ENCODE measurements around the gene WDPCP. TPM values are rescaled to one million over a fixed set of nuclear protein-coding genes. Genes with fewer than 3 reads are reported as not detected.

Gene WDPCP
- total and polyA plus RNA-seq, 2 of the 8 experiments (the other 6 are each of a cell fraction or from before 2014, with no cell fraction given): 9.3 to 25.8 TPM

GRCh38 chr2:63104482-63104881, 483.8 kb downstream of the WDPCP start:
- Histone ChIP-seq H4K20me1 (replicated peaks in 1 of 2; ENCODE audit: control insufficient read depth in 1 of 2, insufficient read depth in 2 of 2, low read length in 2 of 2) (no peaks in the 10 kb centered on the region), H4K8ac (ENCODE audit: extremely low read depth, insufficient read depth, low read length) (no peak overlapping the region), H2AK5ac (ENCODE audit: low read depth, low read length) (no peak overlapping the region), H3K36me3 (ENCODE audit: control insufficient read depth in 2 of 4, insufficient read depth in 4 of 4, low read length in 3 of 4) (no peaks in the 10 kb centered on the region), H3K79me1 (ENCODE audit: low read depth, low read length) (no peaks in the 10 kb centered on the region), H2BK5ac (ENCODE audit: low read depth, low read length) (no peak overlapping the region), H2AFZ (ENCODE audit: low read length) (no peak overlapping the region), H3K56ac (replicated peaks; ENCODE audit: insufficient read length, low read depth, low read length) (no peak overlapping the region), H3K4me1 (replicated peaks in 1 of 4; ENCODE audit: control insufficient read depth in 3 of 4, insufficient read depth in 4 of 4, low read length in 3 of 4) (no peaks in the 10 kb centered on the region), H3K9me3 (ENCODE audit: insufficient read depth in 2 of 2, low read depth in 1 of 2, low read length in 1 of 2) (peaks cover 0 to 4% of the 10 kb centered on the region in 2 experiments; a peak in 1 of 4 replicates), H2BK15ac (ENCODE audit: low read length) (no peak overlapping the region), H3K23me2 (ENCODE audit: low read depth, low read length) (no peaks in the 10 kb centered on the region), H3K27me3 (replicated peaks in 1 of 4; ENCODE audit: control insufficient read depth in 3 of 4, extremely low read depth in 1 of 4, insufficient read depth in 3 of 4, low read length in 3 of 4) (no peaks in the 10 kb centered on the region), H3K14ac (ENCODE audit: insufficient read length) (no peak overlapping the region), H3K4me3 (ENCODE audit: extremely low read depth in 1 of 4, insufficient read depth in 2 of 4, low read depth in 3 of 4, low read length in 4 of 4) (no peak overlapping the region), H4K5ac (ENCODE audit: insufficient read length, low read depth, low read length) (no peak overlapping the region), H2BK20ac (ENCODE audit: low read length) (no peak overlapping the region), H2BK120ac (replicated peaks; ENCODE audit: low read depth, low read length) (no peak overlapping the region), H3K4me2 (ENCODE audit: insufficient read depth in 1 of 2, low read depth in 2 of 2, low read length in 2 of 2) (no peak overlapping the region), H3K9ac (replicated peaks in 1 of 4; ENCODE audit: extremely low read depth in 1 of 4, low read depth in 3 of 4, low read length in 3 of 4) (no peak overlapping the region), H2BK12ac (ENCODE audit: low read depth, low read length) (no peak overlapping the region), H3K79me2 (ENCODE audit: control insufficient read depth in 1 of 2, insufficient read depth in 2 of 2, low read length in 2 of 2) (no peaks in the 10 kb centered on the region), H3K27ac (ENCODE audit: low read depth, low read length) (no peak overlapping the region), H3K23ac (ENCODE audit: insufficient read length) (no peak overlapping the region), H3K18ac (ENCODE audit: extremely low read depth, low read length) (no peak overlapping the region), H4K91ac (replicated peaks; ENCODE audit: insufficient read length, low read length) (no peak overlapping the region), H3K4ac (replicated peaks; ENCODE audit: insufficient read length, low read depth, low read length) (no peak overlapping the region)
- ChIA-PET POLR2A (ENCODE audit: partially characterized antibody) (no interaction called here), CTCF (ENCODE audit: partially characterized antibody) (interaction anchor here (1.2 kb wide), 1 partner anchor 327 kb away, joined by 3 read pairs; no protein-coding TSS in a partner anchor)
- TF ChIP-seq TBP (IDR thresholded peaks at IDR 0.05; ENCODE audit: low read depth, low read length) (no peak), RFX5 (IDR thresholded peaks at IDR 0.05; ENCODE audit: borderline replicate concordance, low read depth, low read length) (no peak), SIX5 (IDR thresholded peaks at IDR 0.05; ENCODE audit: low read depth, low read length) (no peak), EZH2 (IDR thresholded peaks at IDR 0.05; ENCODE audit: low read depth, low read length, severe bottlenecking) (no peak), CHD1 (IDR thresholded peaks at IDR 0.05; ENCODE audit: low read depth, low read length) (no peak), CTBP2 (IDR thresholded peaks at IDR 0.05; ENCODE audit: borderline replicate concordance, insufficient read depth, insufficient read length, low read length) (no peak), KDM4A (IDR thresholded peaks at IDR 0.05; ENCODE audit: low read depth, low read length, severe bottlenecking) (no peak)
- WGBS, 2 experiments (ENCODE audit: extremely low coverage in 1 of 2, insufficient coverage in 1 of 2, insufficient read length in 1 of 2, insufficient replicate concordance in 2 of 2, low coverage in 1 of 2, low lambda C conversion rate in 2 of 2, missing lambda C conversion rate in 1 of 2): 94% methylated on average over 1 of the region's 1 CpG; no CpG with 5 or more reads in 1 of the 2 experiments
- DNase-seq (ENCODE audit: low read depth in 1 of 2, low spot score in 2 of 2) (no peak), FAIRE-seq (no peak)
